Right lung (tissue), 5 donors: ENCODE results near the gene KRTAP10-2. TPM values are rescaled to one million over a fixed set of nuclear protein-coding genes. Genes with fewer than 3 reads are reported as not detected.

Source experiments
- DNase-seq, 2 donors: peaks; one replicate each; pipeline ENCODE4 v3.0.0-alpha.2; 2013
- polyA plus RNA-seq, 5 donors: library from polyadenylated mRNA; unstranded; fragments of 120-200 nt; gene quantifications; one replicate each; pipeline versions ENCODE4 v1.2.1 to v1.2.3, GENCODE V29; 2013; ENCODE audit warnings: inconsistent platforms in 1 of 5, low replicate concordance in 1 of 5; ENCODE audit not compliant: insufficient read length in 5 of 5, insufficient read depth in 1 of 5

KRTAP10-2 gene
- polyA plus RNA-seq, 5 donors, result not detected

GRCh38 chr21:44527156-44527982 lies 23.9 kb downstream of the KRTAP10-2 start:
- no peak for DNase-seq

- DNase-seq, result no peak
Measured at GRCh38 chr21:44526096-44526997, 25.0 kb downstream of the KRTAP10-2 start.

GRCh38 chr21:44525391-44526095 lies 25.8 kb downstream of the KRTAP10-2 start:
- DNase-seq, result no peak

- no peak for DNase-seq
Measured at GRCh38 chr21:44524414-44525371, 26.6 kb downstream of the KRTAP10-2 start.

- no peak for DNase-seq
Measured at GRCh38 chr21:44523567-44524413, 27.5 kb downstream of the KRTAP10-2 start.

- no peak for DNase-seq
Measured at GRCh38 chr21:44522753-44523204, 28.5 kb downstream of the KRTAP10-2 start.

- no peak for DNase-seq
Measured at GRCh38 chr21:44521928-44522752, 29.2 kb downstream of the KRTAP10-2 start.

- no peak for DNase-seq
Measured at GRCh38 chr21:44521301-44521927, 29.9 kb downstream of the KRTAP10-2 start.

- no peak for DNase-seq
Measured at GRCh38 chr21:44520326-44521300, 30.7 kb downstream of the KRTAP10-2 start.

GRCh38 chr21:44519346-44520325 lies 31.7 kb downstream of the KRTAP10-2 start:
- DNase-seq, result no peak

GRCh38 chr21:44518686-44519085 lies 32.6 kb downstream of the KRTAP10-2 start:
- DNase-seq, result no peak

GRCh38 chr21:44517175-44517899 lies 34.0 kb downstream of the KRTAP10-2 start:
- DNase-seq, result no peak

- DNase-seq, result no peak
Measured at GRCh38 chr21:44516828-44517174, 34.5 kb downstream of the KRTAP10-2 start.

- no peak for DNase-seq
Measured at GRCh38 chr21:44516342-44516741, 35.0 kb downstream of the KRTAP10-2 start.
